GM23338 (cell line): ENCODE results near the gene BTBD9.

Experiments used
- CREB1 ChIP-seq: fragments of 250-450 bp; sonication (Bioruptor Pico); IDR thresholded peaks from 2 replicates; pipeline ENCODE4 v1.5.0; 2020; ENCODE audit warnings: low read depth, mild to moderate bottlenecking, moderate library complexity
- EZH2 ChIP-seq: fragments of 200-600 bp; sonication (generic); IDR thresholded peaks from one replicate; pipeline ENCODE4 v1.8.0; 2017; ENCODE audit warnings: antibody characterized with exemption, mild to moderate bottlenecking, low read depth; ENCODE audit not compliant: unreplicated experiment
- EZH2phosphoT487 ChIP-seq: fragments of 200-600 bp; sonication (generic); IDR thresholded peaks from one replicate; pipeline ENCODE4 v1.8.1; 2018; ENCODE audit warnings: antibody characterized with exemption; ENCODE audit not compliant: unreplicated experiment
- NANOG ChIP-seq: IDR thresholded peaks from 2 replicates; pipeline ENCODE4 v1.6.1; 2016; ENCODE audit warnings: antibody characterized with exemption, borderline replicate concordance
- POLR2AphosphoS5 ChIP-seq: IDR thresholded peaks from 2 replicates; pipeline ENCODE4 v1.6.1; 2016; ENCODE audit warnings: antibody characterized with exemption, low read depth

GRCh38 chr6:38678178-38678760 is 38.5 kb upstream of the BTBD9 start:
- TF ChIP-seq CREB1 (CRISPR knock-in tag) (no peak), EZH2 (no peak), POLR2AphosphoS5 (no peak), EZH2phosphoT487 (no peak), NANOG (no peak)
